ENCODE measurements around the gene NELFB. TPM values are rescaled to one million over a fixed set of nuclear protein-coding genes. Genes with fewer than 3 reads are reported as not detected.

The NELFB gene
- total RNA-seq, 1 donor from 2014 or later: 38.9 TPM

DNA sequence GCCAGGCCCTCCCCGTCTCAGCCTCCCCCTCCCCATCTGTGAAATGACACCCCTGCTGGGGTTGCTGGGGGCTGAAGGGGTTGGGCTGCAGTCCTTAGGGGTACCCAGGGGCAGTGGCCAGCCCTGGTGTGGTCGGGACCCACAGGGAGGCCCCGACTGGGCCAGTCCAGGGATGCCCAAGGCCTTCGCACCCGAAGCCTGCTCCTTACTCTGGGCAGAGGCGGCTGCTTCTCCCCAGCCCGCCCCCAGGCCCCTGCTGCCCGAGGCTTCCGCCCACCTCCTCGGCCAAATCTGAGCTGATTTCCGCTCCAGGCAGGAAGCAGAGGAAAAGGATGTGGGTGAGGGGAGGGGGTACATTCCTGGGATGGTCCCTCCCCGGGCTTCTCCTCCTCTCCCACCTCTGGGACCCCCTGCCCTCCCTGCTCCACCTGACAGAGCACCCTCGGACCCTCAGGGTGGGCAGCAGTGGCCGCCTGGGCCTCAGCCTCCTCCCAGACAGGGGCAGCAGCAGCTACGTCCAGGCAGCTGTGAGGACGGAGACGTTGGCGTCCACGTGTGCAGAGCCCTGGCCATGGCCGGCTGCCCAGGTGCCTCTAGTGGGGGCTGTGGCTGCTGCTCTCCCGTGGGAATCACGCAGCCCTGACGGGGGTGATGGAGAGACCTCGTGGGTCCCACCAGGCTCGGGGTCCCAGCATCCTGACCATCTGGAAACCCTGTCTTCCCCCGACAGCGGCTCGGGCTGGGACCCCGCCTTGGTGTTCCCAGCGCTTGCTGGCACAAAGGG is 51.1 kb downstream of the NELFB start:
- ATAC-seq (peak; percentile 1), DNase-seq (ENCODE audit: low spot score) (peak; percentile 60)
- intact Hi-C loops (cut with DNase I): no loop called here

DNA sequence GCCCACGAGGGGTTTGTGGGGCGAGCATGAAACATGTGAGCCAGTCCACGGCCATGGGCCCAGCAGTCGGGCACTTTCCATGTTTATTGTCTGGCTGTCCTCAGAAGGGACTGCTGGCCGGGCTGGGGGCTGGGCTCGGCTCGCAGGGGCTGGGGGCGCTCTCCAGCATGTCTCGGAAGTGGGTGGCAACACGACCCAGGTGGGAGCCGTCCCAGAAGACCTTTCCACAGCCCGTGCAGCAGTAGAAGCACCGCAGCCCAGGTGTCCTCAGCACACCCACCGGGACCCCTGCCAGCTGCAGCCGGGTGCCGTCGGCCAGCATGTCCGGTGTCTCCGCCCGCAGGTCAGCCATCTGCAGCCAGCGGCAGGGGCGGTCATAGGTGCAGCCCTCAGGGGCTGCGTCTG is 51.7 kb downstream of the NELFB start:
- intact Hi-C loops (cut with DNase I): no loop called here
- no peak for ATAC-seq
- peak; percentile 54 for DNase-seq (ENCODE audit: low spot score)

DNA sequence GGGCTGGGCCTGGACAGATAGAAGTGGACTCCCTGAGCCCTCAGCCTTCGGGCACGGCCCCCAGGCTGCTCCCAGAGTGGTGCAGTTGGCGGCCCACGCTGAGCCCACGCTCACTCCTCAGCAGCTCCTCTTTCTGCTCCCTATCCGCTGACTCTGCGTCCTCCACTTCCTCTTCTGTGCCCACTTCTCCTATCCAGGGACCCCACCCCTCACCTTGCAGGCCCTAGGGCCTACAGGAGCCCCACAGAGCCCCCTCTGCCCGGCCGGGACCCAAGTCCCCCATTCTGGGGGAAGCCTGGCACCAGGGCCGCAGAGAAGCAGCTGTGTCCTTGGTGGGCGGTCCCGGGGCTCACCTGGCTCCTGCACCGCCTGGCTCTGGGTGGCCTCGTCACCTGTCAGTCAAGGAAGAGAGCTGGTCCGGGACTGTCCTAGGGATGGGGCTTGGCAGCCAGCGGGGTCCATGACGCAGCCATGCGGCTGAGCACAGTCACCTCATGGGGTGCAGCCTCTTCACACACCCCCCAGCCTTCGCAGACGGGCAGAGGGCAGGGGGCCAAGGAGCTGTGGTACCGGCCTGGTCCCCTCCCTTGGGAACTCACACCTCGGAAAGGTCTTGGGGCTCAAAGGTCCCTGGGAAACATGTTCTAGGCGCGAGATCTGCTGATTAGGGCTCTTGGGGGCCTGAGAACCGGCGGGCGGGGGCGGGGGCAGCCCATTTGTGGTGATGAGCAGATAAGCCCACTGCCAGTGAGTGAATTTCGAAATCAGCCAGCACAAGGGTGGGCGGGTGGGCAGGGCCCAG is 52.3 kb downstream of the NELFB start:
- intact Hi-C loops (cut with DNase I): no loop called here
- ATAC-seq (no peak), DNase-seq (ENCODE audit: low spot score) (peak; percentile 61)

DNA sequence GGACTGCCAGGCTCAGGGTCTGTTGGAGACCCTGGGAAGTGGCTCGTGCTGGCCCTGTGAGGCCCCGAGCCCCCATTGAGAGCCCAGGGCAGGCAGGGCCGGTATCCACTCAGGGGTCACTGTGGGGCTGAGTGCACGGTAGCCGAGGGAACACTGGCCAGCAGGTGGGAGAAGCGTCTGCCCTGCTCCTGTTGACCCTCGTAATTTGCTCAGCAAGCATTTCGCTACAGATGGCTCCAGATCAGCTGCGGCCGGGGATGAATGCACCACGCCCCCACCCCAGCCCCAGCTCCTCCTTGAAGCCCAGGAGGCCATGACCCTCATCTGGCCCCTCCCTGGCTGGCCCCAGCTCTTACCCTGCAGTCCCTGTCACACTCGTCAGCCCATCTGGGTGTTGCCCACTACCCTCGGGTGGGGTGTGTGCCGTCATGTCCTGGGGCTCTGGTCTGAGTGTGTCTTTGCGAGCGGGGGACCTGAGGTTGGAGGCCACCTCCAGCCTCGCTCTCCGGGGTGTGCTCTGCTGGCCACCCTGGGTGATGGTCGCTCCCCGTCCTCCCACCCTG is 53.0 kb downstream of the NELFB start:
- intact Hi-C loops (cut with DNase I): no loop called here
- DNase-seq (ENCODE audit: low spot score) (no peak), ATAC-seq (no peak)

DNA sequence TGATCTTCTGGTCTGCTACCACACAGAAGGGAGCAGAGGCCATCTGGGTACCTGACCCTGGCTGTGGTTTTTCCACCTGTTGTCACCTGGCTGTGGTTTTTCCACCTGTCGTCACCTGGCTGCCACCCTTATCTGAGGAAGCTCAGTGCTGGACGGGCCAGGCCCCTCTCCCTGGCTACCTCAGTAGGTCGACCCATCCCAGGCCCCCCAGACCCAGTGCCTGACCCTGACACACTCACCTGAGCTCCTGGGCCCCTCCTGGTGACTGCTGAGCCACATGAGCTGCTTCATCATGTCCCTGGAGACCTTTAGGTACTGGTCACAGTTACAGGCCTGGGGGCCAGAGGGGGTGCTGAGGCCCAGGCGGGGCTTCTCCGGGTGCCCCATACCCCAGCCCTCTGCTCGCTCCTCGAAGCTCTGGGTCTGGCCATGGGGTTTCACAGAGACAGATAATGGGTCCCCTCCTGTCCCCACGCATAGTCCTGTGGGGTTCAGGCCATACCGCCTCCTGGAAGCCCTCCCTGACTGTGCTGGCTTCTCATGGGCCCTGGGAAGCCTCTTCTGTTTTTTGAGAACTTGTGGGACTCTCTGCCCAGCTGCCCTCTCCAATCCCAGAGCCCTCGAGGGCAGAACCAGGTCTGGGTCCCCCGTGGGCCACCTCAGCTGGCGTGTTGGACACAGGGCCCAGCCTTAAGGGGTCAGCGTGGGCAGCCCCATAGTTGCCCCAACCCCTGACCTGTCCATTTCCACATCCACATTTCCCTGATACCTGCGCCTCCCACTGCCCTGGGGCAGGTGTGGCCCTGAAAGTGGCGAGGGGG is 54.5 kb downstream of the NELFB start:
- intact Hi-C loops (cut with DNase I): no loop called here

DNA sequence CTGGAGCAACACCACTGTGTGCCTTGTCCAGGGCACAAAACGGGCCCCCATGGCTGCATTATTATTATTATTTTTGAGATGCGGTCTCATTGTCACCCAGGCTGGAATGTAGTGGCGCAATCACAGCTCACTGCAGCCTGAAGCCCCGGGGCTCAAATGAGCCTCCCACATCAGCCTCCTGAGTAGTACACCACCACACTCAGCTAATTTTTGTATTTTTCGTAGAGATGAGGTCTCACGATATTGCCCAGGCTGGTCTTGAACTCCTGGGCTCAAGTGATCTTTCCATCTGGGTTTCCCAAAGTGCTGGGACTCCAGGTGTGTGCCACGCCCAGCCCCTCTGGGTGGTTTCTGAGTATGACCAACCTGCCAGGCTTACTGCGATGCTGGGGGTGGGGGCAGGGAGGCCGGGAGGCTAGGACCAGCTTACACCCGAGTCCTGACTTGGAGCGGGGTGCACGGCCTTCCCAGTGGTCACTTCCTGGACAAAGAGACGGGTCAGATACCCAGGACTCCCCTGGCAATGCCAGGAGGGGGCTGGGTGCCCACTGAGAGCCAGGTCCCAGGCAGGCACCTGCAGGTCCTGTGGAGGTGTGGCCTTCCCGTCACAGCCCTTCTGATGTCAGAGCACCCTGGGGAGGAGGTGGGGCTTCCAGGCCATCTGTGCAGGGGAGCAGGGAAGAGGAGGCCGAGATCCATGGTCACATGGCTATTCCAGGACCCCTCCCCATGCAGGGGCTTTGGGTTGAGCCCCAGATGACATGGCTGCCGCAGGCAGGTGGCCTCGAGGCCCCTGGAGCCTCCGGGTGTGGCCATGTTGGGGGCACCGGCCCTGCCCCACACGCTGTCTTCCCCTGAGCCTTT is 55.3 kb downstream of the NELFB start:
- intact Hi-C loops (cut with DNase I): no loop called here
- peak; percentile 59 for DNase-seq (ENCODE audit: low spot score)
- ATAC-seq: no peak

More for the DNA sequence above, 54.5 kb downstream of the NELFB start:
- DNase-seq (ENCODE audit: low spot score): peak; percentile 57
- no peak for ATAC-seq

DNA sequence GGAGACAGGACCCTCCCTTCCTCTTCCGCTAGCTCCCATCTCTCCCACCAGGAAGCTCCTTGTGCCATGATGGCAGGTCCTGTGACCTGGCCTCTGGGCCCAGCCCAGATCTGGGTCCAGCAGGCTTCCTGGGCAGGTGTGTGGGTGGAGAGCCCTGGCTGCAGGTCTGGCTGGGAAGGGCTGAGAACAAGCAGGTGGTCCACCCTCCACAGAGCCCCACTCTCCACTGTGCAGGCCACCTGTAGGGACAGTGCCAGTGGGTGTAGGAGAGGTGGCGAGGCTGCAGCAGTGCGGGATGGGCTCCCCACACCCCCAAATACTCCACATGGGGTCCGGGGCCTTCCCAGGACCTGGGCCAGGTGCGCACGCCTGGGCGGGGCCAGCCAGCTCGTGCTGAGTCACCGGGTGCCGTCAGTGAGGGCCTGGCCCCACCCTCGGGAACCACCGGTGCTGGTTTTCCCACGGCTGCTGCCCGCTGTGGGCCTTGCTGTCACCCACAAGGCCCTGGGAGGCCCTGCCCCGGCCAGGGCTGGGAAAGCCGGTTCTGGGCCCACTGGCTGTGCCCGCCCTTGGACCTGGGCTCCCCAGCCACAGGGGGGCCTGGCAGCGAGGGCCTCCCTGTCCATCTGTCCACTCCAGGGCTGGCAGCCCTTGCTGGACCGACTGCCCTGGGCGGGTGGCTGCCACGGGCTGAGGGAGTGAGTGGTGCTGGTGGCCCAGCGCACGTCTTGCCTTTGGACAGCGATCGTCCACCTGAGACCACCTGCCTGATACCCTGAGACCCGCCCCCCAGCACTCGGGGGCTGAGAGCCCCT is 56.3 kb downstream of the NELFB start:
- no peak for ATAC-seq
- intact Hi-C loops (cut with DNase I): no loop called here
- peak; percentile 60 for DNase-seq (ENCODE audit: low spot score)

DNA sequence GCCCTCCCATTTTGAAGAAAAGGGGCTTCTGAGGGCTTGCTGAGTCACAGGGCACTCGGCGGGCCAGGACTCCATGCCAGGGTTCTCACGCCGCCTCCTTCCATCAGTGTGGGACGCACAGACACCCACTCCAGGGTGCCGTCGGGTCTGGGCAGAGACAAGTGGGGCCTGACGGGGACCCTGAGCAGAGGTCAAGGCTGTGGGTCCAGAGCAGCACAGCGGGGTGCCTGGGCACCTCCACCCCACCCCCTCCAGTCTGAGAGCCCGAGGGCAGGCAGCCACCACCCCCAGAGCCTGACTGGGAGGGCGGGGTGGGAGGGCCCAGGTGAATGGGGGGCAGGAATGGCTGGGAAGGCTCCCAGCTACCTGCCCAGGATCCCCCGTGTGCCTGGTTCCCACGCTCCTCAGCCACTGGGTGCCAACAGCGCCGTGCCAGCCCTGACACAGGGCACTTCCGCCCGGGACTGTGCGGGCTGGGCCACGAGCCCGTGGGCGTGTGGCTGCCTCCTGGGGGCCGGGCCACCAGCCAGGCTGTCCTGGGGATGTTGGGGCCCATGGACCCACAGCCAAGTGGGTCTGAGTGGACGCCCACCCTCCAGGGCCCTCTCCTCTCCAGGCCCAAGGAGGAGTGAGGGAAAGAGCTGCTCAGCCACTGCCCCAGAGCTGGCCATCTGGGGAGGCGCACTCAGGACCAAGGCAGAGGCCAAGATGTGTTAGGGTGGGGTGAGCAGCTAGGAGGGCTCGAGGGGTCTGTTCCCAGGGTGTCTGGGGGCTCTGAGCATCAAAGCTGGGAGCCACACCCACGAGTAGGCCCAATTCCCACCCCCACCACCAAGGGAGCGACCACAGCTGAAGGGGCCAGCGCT is 57.1 kb downstream of the NELFB start:
- DNase-seq (ENCODE audit: low spot score): peak; percentile 53

DNA sequence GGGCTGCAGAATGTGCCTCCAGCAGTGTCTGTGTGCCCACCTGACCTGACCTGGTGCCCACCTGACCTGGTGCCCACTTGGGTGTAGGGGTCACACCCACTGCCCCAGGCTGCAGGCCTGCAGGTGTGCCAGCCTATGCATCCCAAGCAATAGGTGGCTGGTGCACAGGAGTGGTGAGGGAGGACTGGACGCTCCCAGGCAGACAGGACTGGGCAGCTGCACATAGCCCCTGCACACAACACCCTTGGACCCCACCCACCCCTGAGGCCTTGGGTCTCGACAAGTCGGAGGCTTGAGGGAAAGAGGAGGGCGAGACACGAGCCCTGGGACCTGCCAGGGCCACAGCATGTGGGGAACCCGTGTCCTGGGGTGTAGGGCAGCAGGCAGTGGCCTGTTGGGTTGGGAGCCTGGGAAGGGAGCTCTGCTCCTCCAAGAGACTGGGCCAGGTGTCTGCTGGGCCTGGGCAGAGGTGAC is 57.8 kb downstream of the NELFB start:
- intact Hi-C loops (cut with DNase I): no loop called here
- ATAC-seq: no peak
- peak; percentile 54 for DNase-seq (ENCODE audit: low spot score)

More for the DNA sequence above, 57.1 kb downstream of the NELFB start:
- ATAC-seq: no peak
- intact Hi-C loops (cut with DNase I): no loop called here

DNA sequence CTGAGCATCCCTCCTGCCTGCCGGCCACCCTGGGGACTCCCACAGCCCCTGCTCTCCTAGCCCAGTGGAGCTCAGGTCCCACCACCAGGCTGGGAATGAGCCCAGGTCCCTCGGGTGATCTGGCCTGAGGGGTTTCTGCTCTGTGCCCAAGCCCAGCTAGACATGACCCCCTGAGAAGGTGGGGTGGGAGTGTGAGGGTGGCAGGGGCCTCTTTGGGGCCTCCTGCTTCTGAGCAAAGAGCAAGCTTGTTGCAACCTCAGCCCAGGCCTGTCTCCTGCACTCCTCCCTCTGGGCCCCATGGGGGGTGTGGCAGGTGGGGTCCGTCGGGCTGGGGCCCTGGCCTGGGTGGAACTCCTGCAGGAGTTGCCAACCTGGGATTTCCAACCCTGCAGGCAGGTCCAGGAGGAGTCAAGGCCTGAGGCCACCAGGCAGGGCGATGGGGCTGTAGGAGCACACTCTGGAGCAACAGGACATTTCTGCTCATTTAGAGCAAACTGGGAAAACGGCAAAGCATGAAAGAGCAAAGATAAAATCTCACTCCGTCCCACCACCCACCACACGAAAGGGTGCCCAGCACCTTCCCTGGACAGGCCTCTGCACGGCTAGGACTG is 58.3 kb downstream of the NELFB start:
- intact Hi-C loops (cut with DNase I): no loop called here
- DNase-seq (ENCODE audit: low spot score) (no peak), ATAC-seq (no peak)

DNA sequence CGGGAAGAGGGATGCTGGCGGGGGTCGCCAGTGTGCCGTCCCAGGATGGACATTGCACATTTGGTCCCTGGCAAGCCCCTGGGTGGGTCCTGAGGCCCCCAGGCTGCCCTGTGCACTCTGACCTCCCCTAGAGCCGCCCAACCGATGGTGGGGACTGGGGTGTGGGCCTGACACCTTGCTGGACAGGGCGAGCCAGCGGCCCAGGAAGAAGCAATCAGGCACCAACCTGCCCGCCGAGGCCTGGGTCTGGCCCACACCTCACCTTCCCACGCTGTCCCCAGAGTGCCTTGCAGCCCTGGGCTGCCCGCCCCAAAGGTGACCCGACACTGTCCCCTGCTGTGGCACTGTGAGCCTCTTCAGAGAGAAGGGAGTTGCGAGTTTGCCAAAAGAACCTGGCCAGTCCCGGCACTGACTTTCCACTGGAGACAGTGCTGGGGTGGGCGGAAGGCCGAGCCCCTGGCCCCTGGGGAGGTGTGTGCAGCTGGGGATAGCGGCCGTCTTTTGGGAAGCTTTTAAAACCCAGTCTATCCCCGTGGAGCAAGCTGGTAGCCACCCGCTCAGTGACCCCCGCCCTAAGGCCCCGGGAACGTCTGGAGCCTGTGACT is 58.9 kb downstream of the NELFB start:
- no peak for DNase-seq (ENCODE audit: low spot score)
- ATAC-seq: no peak
- intact Hi-C loops (cut with DNase I): no loop called here

DNA sequence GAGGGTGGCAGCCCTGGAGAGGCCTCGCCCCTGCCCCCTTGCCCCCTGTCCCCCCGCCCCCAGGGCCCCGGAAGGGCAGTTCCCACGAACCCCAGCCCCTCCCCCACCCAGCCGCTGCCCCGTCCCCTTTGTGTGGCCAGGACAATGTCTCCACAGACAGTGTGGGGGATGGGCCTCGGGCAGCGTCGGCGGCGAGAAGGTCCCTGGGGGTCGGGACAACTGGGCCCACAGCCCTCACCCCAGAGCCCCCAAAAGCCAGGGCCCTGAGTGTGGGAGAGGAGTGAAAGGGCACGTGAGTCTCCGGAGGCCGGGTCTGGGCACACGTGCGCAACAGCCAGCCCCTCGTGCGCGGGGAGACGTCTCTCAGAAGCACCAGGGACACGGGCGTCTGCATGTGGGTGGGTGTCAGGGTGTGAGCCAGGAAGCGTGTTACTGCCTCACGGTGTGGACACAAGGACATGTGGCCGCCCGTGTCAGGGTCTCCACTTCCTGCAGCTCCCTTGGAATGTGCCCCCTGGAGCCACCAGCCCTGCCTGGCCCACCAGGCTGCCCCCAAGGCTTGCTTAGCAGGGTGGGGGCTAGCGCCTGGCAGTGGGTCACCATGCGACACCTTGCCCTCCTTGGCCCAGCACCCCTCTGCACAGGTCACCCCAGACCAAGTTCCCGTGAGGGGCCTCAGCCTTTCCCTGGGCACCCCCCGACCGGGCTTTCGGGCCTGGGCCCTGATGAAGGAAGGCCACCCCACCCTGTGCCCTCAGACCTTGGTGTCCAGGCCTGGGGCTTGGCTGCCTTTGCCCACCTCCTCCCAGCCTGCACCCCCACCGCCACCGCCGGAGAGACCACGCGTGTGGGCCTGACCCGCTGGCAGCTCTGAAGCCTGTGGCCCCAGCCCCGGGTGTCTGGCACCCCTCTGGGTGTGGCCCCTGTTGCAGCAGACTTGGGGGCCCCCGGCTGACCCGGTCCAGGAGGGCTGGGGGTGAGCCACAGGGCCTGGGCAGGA is 59.7 kb downstream of the NELFB start:
- intact Hi-C loops (cut with DNase I): no loop called here
- ATAC-seq (no peak), DNase-seq (ENCODE audit: low spot score) (no peak)

DNA sequence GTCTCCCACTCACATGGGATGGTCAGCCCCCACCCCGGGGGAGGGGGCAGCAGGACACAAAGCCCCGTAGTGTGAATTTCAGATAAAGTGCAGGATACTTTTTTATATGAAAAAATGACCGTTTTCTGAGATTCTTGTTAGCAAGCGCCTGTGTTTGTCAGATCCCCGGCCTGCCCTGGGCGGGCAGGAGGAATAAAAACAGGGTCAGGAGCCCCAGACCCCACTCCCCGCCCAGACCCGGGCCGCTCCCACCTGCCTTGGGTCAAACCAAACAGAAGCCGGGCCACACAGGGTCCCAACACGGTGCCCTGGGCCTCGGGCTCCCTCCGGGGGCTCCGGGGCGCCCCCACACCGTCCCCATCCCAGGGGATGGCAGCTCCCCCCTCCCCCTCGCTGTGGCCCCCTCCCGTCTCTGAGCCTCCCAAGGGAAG is 60.5 kb downstream of the NELFB start:
- DNase-seq (ENCODE audit: low spot score): no peak
- intact Hi-C loops (cut with DNase I): no loop called here
- ATAC-seq: no peak

All from sciatic nerve (tissue), 2 donors.